Astrocyte of the spinal cord (primary cell): ENCODE data around the gene KRT79.

ENCODE experiments used
- DNase-seq: peaks from one replicate; pipeline ENCODE4 v3.0.0; 2011; ENCODE audit warnings: low read depth, low spot score
- H3K4me3 ChIP-seq: 2 replicates; pipeline ENCODE4 v1.5.1; 2011; ENCODE audit warnings: low read depth, mild to moderate bottlenecking, low read length, moderate library complexity
- in situ Hi-C: cut with HindIII; loops from 2 replicates; pipeline ENCODE4 v1.10.0; 2017; ENCODE audit warnings: low sequenced_read_pairs
- TF ChIP-seq, protein P1 (sequence below): IDR thresholded peaks from 2 replicates; pipeline ENCODE4 v1.5.1; 2012; ENCODE audit warnings: low read depth, mild to moderate bottlenecking, low read length, inconsistent platforms

The KRT79 gene

GRCh38 chr12:52834727-52835001, 553 bp upstream of the KRT79 start:
- no peak for DNase-seq
- H3K4me3 ChIP-seq, result no peak overlapping the region
- in situ Hi-C loops, result no loop called here
- TF ChIP-seq, protein P1, sequence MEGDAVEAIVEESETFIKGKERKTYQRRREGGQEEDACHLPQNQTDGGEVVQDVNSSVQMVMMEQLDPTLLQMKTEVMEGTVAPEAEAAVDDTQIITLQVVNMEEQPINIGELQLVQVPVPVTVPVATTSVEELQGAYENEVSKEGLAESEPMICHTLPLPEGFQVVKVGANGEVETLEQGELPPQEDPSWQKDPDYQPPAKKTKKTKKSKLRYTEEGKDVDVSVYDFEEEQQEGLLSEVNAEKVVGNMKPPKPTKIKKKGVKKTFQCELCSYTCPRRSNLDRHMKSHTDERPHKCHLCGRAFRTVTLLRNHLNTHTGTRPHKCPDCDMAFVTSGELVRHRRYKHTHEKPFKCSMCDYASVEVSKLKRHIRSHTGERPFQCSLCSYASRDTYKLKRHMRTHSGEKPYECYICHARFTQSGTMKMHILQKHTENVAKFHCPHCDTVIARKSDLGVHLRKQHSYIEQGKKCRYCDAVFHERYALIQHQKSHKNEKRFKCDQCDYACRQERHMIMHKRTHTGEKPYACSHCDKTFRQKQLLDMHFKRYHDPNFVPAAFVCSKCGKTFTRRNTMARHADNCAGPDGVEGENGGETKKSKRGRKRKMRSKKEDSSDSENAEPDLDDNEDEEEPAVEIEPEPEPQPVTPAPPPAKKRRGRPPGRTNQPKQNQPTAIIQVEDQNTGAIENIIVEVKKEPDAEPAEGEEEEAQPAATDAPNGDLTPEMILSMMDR, result no peak

- no peak for DNase-seq
- in situ Hi-C loops, result no loop called here
- H3K4me3 ChIP-seq, result no peak overlapping the region
- TF ChIP-seq, protein P1, result no peak
These were observed 866 bp downstream of the KRT79 start for GRCh38 chr12:52832985-52833905.

- H3K4me3 ChIP-seq, result no peak overlapping the region
- TF ChIP-seq, protein P1, result no peak
- in situ Hi-C loops, result no loop called here
- DNase-seq, result no peak
These were observed 1.7 kb downstream of the KRT79 start for GRCh38 chr12:52832451-52832850.

GRCh38 chr12:52831251-52831650, 2.9 kb downstream of the KRT79 start:
- TF ChIP-seq, protein P1, result no peak
- no peak overlapping the region for H3K4me3 ChIP-seq
- DNase-seq, result no peak
- in situ Hi-C loops, result no loop called here

DNA sequence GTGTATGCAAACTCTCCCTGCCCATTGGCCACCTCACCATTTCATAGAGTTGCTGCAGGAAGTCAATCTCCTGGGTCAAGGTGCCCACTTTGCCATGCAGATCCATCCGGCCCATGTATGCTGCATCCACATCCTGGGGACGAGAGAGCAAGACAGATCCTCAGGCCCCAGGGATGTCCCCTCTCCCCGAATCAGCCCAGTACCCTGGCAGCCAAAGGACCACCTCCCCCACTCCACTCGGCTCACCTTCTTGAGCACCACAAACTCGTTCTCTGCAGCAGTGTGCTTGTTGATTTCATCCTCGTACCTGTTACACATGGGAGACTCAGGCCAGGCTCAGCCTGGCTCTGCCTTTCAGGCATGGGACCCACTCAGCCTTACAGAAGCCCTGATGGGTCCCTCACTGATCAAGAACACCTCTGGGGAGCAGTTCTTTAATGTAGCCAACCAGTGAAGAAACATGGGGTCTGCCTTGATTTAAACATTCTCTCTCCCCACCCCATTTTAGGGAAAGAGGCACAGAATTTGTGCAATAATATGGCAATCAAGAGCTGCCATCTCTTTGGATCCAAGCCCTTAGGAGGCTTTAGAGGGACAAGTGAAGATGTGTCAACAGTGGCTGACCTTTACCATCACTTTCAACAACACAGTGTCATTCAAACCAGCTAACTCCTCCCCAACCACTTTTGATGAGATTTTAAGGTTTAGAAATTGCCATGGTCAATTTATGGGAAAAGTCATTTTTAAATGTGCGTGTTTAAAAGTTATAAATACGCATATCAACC, 3.9 kb downstream of the KRT79 start:
- DNase-seq, result no peak
- TF ChIP-seq, protein P1, result no peak
- no peak overlapping the region for H3K4me3 ChIP-seq
- in situ Hi-C loops, result no loop called here

GRCh38 chr12:52828591-52829021, 5.5 kb downstream of the KRT79 start:
- TF ChIP-seq, protein P1, result no peak
- in situ Hi-C loops, result no loop called here
- H3K4me3 ChIP-seq, result no peak overlapping the region
- no peak for DNase-seq
